ENCODE data around the gene MMRN2.

- TF ChIP-seq CTCF (IDR thresholded peaks at IDR 0.05) (no peak), POLR2A (IDR thresholded peaks at IDR 0.05) (no peak), POLR2AphosphoS5 (IDR thresholded peaks at IDR 0.05) (no peak)
Observed at GRCh38 chr10:86957471-86958115, at the start of gene MMRN2.
